ENCODE measurements around the gene PRDM16. TPM values are rescaled to one million over a fixed set of nuclear protein-coding genes. Genes with fewer than 3 reads are reported as not detected.

Gene PRDM16
- total and polyA plus RNA-seq, 2 of the 13 experiments (the other 11 are each of a cell fraction or from before 2014, with no cell fraction given) = 0.15 to 0.81 TPM

- CTCF ChIA-PET (ENCODE audit: low intra/inter-chr PET ratio, low total read pairs) = no interaction called here
Observed at GRCh38 chr1:3061566-3061965, 7.4 kb upstream of the PRDM16 start.

More at GRCh38 chr1:3061566-3061965, 7.4 kb upstream of the PRDM16 start:
- H3K27me3 ChIP-seq (ENCODE audit: control insufficient read depth in 1 of 2, insufficient read depth in 2 of 2, low read length in 2 of 2) = peaks cover 10 to 61% of the 10 kb centered on the region in 2 experiments; a peak in 4 of 5 replicates
- 8% methylated on average over 2 of the region's 5 CpGs for WGBS (ENCODE audit: low lambda C conversion rate)
- POLR2A ChIA-PET = no interaction called here
- in situ Hi-C loops (cut with HindIII; ENCODE audit: extremely low pct_ligation_motif_present, low pct_unique_long_range_greater_than_20kb) = loop anchor here (25.0 kb wide), 1 partner anchor 226 kb away; no protein-coding TSS in a partner anchor
- intact Hi-C loops (cut with micrococcal nuclease; ENCODE audit: unreplicated experiment) = no loop called here
- TF ChIP-seq ATF7 (IDR thresholded peaks at IDR 0.05) (no peak), ATF7 (CRISPR knock-in tag; IDR thresholded peaks at IDR 0.05) (no peak), HDAC6 (IDR thresholded peaks at IDR 0.05; ENCODE audit: low read depth, low read length) (no peak), FOXJ3 (CRISPR knock-in tag; IDR thresholded peaks at IDR 0.05; ENCODE audit: borderline replicate concordance) (no peak), ZNF143 (CRISPR knock-in tag; IDR thresholded peaks at IDR 0.05) (no peak), IKZF1 (IDR thresholded peaks at IDR 0.05) (no peak), ZNF775 (CRISPR knock-in tag; IDR thresholded peaks at IDR 0.05; ENCODE audit: borderline replicate concordance) (no peak), SRY (CRISPR knock-in tag; IDR thresholded peaks at IDR 0.05) (no peak), ZNF609 (CRISPR knock-in tag; IDR thresholded peaks at IDR 0.05; ENCODE audit: borderline replicate concordance) (no peak), ZNF431 (CRISPR knock-in tag; IDR thresholded peaks at IDR 0.05; ENCODE audit: borderline replicate concordance, low read depth) (no peak)
- TF ChIP-seq, protein P1, sequence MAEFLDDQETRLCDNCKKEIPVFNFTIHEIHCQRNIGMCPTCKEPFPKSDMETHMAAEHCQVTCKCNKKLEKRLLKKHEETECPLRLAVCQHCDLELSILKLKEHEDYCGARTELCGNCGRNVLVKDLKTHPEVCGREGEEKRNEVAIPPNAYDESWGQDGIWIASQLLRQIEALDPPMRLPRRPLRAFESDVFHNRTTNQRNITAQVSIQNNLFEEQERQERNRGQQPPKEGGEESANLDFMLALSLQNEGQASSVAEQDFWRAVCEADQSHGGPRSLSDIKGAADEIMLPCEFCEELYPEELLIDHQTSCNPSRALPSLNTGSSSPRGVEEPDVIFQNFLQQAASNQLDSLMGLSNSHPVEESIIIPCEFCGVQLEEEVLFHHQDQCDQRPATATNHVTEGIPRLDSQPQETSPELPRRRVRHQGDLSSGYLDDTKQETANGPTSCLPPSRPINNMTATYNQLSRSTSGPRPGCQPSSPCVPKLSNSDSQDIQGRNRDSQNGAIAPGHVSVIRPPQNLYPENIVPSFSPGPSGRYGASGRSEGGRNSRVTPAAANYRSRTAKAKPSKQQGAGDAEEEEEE (CRISPR knock-in tag; IDR thresholded peaks at IDR 0.05; ENCODE audit: borderline replicate concordance) = no peak
- TF ChIP-seq, protein P2, sequence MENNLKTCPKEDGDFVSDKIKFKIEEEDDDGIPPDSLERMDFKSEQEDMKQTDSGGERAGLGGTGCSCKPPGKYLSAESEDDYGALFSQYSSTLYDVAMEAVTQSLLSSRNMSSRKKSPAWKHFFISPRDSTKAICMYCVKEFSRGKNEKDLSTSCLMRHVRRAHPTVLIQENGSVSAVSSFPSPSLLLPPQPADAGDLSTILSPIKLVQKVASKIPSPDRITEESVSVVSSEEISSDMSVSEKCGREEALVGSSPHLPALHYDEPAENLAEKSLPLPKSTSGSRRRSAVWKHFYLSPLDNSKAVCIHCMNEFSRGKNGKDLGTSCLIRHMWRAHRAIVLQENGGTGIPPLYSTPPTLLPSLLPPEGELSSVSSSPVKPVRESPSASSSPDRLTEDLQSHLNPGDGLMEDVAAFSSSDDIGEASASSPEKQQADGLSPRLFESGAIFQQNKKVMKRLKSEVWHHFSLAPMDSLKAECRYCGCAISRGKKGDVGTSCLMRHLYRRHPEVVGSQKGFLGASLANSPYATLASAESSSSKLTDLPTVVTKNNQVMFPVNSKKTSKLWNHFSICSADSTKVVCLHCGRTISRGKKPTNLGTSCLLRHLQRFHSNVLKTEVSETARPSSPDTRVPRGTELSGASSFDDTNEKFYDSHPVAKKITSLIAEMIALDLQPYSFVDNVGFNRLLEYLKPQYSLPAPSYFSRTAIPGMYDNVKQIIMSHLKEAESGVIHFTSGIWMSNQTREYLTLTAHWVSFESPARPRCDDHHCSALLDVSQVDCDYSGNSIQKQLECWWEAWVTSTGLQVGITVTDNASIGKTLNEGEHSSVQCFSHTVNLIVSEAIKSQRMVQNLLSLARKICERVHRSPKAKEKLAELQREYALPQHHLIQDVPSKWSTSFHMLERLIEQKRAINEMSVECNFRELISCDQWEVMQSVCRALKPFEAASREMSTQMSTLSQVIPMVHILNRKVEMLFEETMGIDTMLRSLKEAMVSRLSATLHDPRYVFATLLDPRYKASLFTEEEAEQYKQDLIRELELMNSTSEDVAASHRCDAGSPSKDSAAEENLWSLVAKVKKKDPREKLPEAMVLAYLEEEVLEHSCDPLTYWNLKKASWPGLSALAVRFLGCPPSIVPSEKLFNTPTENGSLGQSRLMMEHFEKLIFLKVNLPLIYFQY (CRISPR knock-in tag; IDR thresholded peaks at IDR 0.05; ENCODE audit: borderline replicate concordance) = no peak
- H3K36me3 ChIP-seq (replicated peaks in 1 of 2; ENCODE audit: control insufficient read depth in 1 of 2, insufficient read depth in 2 of 2, low read length in 2 of 2) = no peaks in the 10 kb centered on the region
- H3K27ac ChIP-seq (ENCODE audit: extremely low read length, insufficient read depth, low read length) = no peak overlapping the region
- FAIRE-seq (no peak), DNase-seq (ENCODE audit: low spot score) (no peak), ATAC-seq (no peak)
- H3K79me2 ChIP-seq (ENCODE audit: insufficient read depth, low read length) = no peaks in the 10 kb centered on the region
- H3K9me3 ChIP-seq (ENCODE audit: low read length) = no peaks in the 10 kb centered on the region
- peaks cover 18% of the 10 kb centered on the region for H3K4me1 ChIP-seq (ENCODE audit: insufficient read depth, low read length)
- H3K9ac ChIP-seq (ENCODE audit: insufficient read depth, low read depth, low read length) = no peak overlapping the region
- H3K4me2 ChIP-seq (ENCODE audit: low read depth, low read length) = no peak overlapping the region
- H2AFZ ChIP-seq (ENCODE audit: low read length) = no peak overlapping the region
- H3K4me3 ChIP-seq (replicated peaks in 1 of 3; ENCODE audit: insufficient read depth in 1 of 3, low read depth in 2 of 3, low read length in 3 of 3) = no peak overlapping the region
- H4K20me1 ChIP-seq (ENCODE audit: insufficient read depth, low read length) = no peaks in the 10 kb centered on the region
- BruUV-seq (replicated peaks) = no TSS peak
